Measurements from ENCODE around the gene GOLGA8S.
"Not testable (repeated sequence)": the region's sequence is repeated elsewhere in the genome, so short reads cannot be mapped to it uniquely, and the experiment has no call there.

Gene GOLGA8S, protein sequence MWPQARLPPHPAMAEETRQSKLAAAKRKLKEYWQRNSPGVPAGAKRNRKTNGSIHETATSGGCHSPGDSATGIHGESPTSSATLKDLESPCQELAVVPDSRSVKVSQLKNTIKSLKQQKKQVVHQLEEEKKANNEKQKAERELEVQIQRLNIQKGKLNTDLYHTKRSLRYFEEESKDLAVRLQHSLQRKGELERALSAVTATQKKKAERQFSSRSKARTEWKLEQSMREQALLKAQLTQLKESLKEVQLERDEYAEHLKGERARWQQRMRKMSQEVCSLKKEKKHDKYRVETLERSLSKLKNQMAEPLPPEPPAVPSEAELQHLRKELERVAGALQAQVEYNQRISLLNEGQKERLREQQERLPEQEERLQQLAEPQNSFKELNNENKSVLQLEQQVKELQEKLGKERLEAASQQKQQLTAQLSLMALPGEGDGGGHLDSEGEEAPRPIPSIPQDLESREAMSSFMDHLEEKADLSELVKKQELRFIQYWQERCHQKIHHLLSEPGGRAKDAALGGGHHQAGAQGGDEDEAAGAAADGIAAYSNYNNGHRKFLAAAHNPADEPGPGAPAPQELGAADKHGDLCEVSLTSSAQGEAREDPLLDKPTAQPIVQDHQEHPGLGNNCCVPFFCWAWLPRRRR

DNA sequence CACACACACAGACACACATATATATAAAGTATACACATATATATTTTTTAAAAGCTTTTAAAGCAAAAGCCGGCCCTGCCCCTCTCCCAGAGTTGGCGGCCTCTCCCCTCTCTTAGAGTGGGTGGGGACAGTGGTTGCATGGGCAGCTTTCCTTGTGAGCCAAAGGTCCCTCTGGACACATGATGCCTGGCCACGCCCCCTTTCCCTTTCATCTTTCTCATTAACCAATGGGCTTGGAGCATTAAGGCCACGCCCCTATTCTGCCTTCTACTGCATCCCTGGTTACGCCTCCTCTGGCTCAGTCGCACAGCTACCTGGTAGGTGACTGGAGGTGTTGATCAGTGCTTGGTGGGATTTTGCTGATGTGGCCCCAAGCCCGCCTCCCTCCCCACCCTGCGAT lies at the start of gene GOLGA8S:
Gene GOLGA8S (plus strand): TSS at position 301 of the 400 bp plus-strand sequence. CDS start 62 bp downstream, at position 363.
- H3K9me3 ChIP-seq (ENCODE audit: severe bottlenecking); H3K4me3 ChIP-seq (ENCODE audit: low read depth, low read length); DNase-seq; H3K36me3 ChIP-seq; H3K27me3 ChIP-seq (ENCODE audit: insufficient read depth, low read depth, severe bottlenecking); H3K27ac ChIP-seq: not testable (repeated sequence)

DNA sequence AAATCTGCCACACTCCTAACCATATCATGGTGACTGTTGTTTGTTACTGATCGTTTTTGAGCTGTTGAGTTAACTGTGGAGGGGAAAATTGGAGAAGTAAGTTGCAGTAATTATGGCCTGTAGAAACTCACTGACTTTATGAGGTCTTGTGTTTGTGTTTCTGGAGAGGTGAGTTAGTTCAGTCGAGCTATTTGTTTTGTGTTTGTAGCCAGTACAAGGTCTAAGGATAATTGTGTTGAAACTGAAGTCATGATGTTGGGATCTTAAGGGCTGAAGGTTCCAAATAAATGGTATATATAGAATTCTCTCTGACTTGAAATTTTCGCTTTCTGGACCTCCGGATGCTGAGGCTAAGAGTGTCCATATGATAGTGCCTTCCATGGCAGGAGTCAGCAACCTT lies 49.7 kb upstream of the GOLGA8S start:
- not testable (repeated sequence) for H3K27me3 ChIP-seq (ENCODE audit: insufficient read depth, low read depth, severe bottlenecking); H3K4me3 ChIP-seq (ENCODE audit: low read depth, low read length); DNase-seq; H3K9me3 ChIP-seq (ENCODE audit: severe bottlenecking); H3K27ac ChIP-seq; H3K36me3 ChIP-seq

DNA sequence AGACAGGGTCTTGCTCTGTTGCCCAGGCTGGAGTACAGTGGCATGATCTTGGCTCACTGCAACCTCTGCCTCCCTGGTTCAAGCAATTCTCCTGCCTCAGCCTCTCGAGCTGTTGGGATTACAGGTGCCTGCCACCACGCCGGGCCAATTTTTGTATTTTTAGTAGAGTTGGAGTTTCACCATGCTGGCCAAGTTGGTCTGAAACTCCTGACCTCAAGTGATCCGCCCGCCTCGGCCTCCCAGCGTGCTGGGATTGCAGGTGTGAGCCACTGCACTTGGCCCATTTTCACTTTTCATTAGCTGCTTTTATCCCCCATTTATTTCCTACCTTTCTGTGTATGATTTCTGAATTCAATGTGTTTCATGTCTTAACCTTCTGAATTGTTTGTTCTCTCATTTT lies 48.6 kb upstream of the GOLGA8S start:
- H3K27ac ChIP-seq; H3K4me3 ChIP-seq (ENCODE audit: low read depth, low read length); H3K36me3 ChIP-seq; H3K27me3 ChIP-seq (ENCODE audit: insufficient read depth, low read depth, severe bottlenecking); H3K9me3 ChIP-seq (ENCODE audit: severe bottlenecking); DNase-seq: not testable (repeated sequence)

DNA sequence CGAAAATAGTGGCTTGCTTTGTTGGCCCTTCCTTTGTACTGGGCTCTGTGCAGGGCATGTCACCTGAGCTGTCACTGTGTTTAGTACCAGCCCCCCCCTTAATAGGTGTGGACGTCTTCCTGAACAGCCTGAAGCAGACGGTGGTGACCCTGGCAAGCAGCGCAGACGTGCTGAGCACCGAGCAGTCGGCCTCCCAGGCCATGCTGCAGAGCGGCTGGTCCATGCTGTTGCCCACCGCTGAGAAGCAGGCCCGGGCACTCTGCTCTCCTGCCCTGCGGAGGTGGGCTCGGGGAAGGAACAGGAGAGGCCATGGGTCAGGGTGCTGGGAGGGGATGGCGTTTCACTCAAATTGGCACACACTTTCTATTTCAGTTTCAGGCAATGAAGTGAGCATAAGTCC lies 43.3 kb upstream of the GOLGA8S start:
- H3K9me3 ChIP-seq (ENCODE audit: severe bottlenecking); H3K27me3 ChIP-seq (ENCODE audit: insufficient read depth, low read depth, severe bottlenecking); H3K4me3 ChIP-seq (ENCODE audit: low read depth, low read length); H3K27ac ChIP-seq; DNase-seq; H3K36me3 ChIP-seq: not testable (repeated sequence)

DNA sequence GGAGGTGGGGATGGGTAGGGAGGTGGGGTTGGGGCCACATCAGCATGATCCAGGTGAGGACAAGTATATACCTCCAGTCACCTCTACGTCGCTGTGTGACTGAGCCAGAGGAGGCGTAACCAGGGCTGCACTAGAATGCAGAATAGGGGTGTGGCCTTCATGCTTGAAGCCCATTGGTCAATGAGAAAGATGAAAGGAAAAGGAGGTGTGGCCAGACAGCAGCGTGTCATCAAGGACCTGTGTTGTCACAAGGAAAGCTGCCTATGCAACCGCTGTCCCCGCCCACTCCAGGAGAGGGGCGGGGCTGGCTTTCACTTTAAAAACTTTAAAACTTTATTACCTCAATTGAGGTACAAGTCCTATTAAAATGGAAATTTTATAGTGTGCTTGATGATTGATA lies 20.5 kb upstream of the GOLGA8S start, which contains the start of gene GOLGA6L26:
Gene GOLGA6L26 (minus strand): TSS at position 101 of the 400 bp plus-strand sequence. CDS start 61 bp downstream, at position 40.
- not testable (repeated sequence) for H3K27me3 ChIP-seq (ENCODE audit: insufficient read depth, low read depth, severe bottlenecking); H3K9me3 ChIP-seq (ENCODE audit: severe bottlenecking); DNase-seq; H3K27ac ChIP-seq; H3K4me3 ChIP-seq (ENCODE audit: low read depth, low read length); H3K36me3 ChIP-seq

DNA sequence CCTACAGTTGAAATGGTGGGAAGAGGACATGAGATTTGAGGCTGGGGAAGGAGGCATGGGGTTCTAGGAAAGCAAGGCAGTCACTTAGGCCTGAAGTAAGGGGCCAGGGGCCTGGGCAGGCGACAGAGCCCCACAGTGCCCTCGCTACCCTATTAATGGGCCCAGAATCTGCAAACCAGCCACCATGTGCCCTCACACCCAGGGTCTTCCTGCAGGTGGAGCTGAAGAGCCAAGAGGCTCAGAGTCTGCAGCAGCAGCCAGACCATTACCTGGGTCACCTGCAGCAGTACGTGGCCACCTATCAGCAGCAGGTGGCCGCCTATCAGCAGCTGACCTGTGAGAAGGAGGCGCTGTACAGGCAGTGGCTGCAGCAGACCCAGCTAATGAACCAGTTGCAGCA lies 8.1 kb downstream of the GOLGA8S start:
- H3K27ac ChIP-seq; H3K36me3 ChIP-seq; H3K9me3 ChIP-seq (ENCODE audit: severe bottlenecking); H3K4me3 ChIP-seq (ENCODE audit: low read depth, low read length); H3K27me3 ChIP-seq (ENCODE audit: insufficient read depth, low read depth, severe bottlenecking): not testable (repeated sequence)
- TF ChIP-seq, protein P1, sequence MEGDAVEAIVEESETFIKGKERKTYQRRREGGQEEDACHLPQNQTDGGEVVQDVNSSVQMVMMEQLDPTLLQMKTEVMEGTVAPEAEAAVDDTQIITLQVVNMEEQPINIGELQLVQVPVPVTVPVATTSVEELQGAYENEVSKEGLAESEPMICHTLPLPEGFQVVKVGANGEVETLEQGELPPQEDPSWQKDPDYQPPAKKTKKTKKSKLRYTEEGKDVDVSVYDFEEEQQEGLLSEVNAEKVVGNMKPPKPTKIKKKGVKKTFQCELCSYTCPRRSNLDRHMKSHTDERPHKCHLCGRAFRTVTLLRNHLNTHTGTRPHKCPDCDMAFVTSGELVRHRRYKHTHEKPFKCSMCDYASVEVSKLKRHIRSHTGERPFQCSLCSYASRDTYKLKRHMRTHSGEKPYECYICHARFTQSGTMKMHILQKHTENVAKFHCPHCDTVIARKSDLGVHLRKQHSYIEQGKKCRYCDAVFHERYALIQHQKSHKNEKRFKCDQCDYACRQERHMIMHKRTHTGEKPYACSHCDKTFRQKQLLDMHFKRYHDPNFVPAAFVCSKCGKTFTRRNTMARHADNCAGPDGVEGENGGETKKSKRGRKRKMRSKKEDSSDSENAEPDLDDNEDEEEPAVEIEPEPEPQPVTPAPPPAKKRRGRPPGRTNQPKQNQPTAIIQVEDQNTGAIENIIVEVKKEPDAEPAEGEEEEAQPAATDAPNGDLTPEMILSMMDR (IDR thresholded peaks at IDR 0.05; ENCODE audit: low read depth, low read length) = 0 out of 2 replicates have a peak, but pooled peaks have one; percentile 5
- peak; percentile 22 for DNase-seq

DNA sequence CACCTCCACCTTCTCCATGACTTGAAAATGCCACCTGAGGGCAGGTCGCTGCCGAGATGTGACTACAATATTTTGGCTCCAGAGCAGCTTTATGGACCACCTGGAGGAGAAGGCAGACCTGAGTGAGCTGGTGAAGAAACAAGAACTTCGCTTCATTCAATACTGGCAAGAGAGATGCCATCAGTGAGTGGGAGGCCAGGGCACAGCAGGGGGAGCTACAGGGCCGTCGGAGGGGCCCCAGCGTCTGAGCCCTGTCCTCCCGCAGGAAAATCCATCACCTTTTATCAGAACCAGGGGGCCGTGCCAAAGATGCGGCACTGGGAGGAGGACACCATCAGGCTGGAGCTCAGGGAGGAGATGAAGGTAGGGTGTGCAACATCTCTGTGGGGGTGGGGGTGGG lies 9.7 kb downstream of the GOLGA8S start:
- not testable (repeated sequence) for H3K9me3 ChIP-seq (ENCODE audit: severe bottlenecking); H3K27me3 ChIP-seq (ENCODE audit: insufficient read depth, low read depth, severe bottlenecking); H3K27ac ChIP-seq; H3K36me3 ChIP-seq; H3K4me3 ChIP-seq (ENCODE audit: low read depth, low read length)
- peak; percentile 16 for DNase-seq
- TF ChIP-seq, protein P1 (IDR thresholded peaks at IDR 0.05; ENCODE audit: low read depth, low read length) = peak; percentile 6; the same call in 1 of the 2 replicates

DNA sequence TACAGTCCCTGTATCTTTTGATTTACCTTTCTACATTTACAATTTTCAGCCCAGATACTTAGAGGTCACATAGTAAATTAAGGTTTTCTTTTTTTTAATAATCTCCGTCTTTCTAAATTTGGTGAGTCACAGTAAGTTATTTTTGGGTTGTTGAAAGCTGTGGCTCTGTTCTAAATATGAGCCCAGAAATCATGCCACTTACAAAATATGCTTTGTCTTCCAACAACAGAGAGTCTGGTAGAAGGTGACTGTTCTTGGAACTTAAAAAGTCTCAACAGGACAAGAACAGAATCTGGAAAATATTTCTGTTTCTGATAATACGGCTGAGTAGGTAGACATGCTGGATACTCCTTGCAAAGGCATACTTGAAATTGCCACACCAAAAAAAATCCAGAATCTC lies 16.0 kb downstream of the GOLGA8S start:
- Histone ChIP-seq H3K27ac (no peak overlapping the region), H3K9me3 (ENCODE audit: severe bottlenecking) (no peaks in the 10 kb centered on the region), H3K4me3 (ENCODE audit: low read depth, low read length) (no peak overlapping the region), H3K36me3 (no peaks in the 10 kb centered on the region), H3K27me3 (ENCODE audit: insufficient read depth, low read depth, severe bottlenecking) (no peaks in the 10 kb centered on the region)
- TF ChIP-seq, protein P1 (IDR thresholded peaks at IDR 0.05; ENCODE audit: low read depth, low read length) = no peak
- no peak for DNase-seq

DNA sequence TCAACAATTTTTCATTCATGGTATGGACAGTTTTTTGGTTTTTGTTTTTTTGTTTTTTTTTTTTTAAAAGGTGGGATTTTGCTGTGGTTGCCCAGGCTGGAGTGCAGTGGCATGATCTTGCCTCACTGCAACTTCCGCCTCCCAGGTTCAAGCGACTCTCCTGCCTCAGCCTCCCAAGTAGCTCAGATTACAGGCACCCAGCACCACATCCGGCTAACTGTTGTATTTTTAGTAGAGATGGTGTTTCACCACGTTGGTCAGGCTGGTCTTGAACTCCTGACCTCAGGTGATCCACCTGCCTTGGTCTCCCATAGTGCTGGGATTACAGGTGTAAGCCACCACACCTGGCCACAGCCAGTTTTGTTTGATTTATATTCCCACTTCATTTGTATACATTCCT lies 16.6 kb downstream of the GOLGA8S start:
- DNase-seq; H3K27me3 ChIP-seq (ENCODE audit: insufficient read depth, low read depth, severe bottlenecking); H3K9me3 ChIP-seq (ENCODE audit: severe bottlenecking); H3K4me3 ChIP-seq (ENCODE audit: low read depth, low read length); H3K27ac ChIP-seq; H3K36me3 ChIP-seq: not testable (repeated sequence)

DNA sequence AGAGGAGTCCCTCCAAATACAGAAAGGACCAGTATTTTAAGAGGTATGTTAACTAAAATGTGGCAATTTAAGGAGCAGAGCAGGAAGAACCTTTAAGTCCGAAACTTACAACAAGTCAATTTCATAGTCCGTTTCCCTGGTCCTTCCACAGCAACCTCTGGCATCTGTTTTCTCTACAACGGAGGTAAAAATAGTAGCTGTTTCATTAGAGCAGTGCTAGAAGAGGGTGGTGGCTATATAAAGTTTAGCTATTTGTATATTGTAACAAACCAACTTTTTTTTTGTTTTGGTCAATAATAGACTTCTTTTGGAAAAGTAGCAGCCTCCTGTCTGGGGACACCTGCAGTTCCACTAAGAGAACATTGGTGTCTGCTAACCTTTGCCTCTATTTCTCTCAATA lies 17.3 kb downstream of the GOLGA8S start:
- not testable (repeated sequence) for H3K36me3 ChIP-seq; H3K27me3 ChIP-seq (ENCODE audit: insufficient read depth, low read depth, severe bottlenecking); H3K27ac ChIP-seq; DNase-seq; H3K9me3 ChIP-seq (ENCODE audit: severe bottlenecking); H3K4me3 ChIP-seq (ENCODE audit: low read depth, low read length)
